GM12878 (cell line): ENCODE data around the gene VPS45. TPM values are rescaled to one million over a fixed set of nuclear protein-coding genes. Genes with fewer than 3 reads are reported as not detected.

Experiments used
- ATAC-seq: fragments of 200-7000 bp; cut with Tn5 transposase; 3 replicates; pipeline ENCODE4 v1.9.1; 2020; ENCODE audit warnings: mild to moderate bottlenecking, moderate library complexity
- BruUV-seq: library from RNA; stranded (reverse); fragments of 400-500 nt; replicated peaks from 2 replicates; lab custom pipeline; 2021; lab: Mats Ljungman, UMichigan
- CTCF ChIA-PET: fragments of 300-600 bp; sonication (Branson Sonifier 250); formaldehyde crosslinking; extraction: SDS; loops from one replicate; lab custom pipeline; 2021; ENCODE audit warnings: inconsistent platforms; lab: Yijun Ruan, JAX
- POLR2A ChIA-PET: fragments of 350-600 bp; formaldehyde crosslinking; extraction: SDS; loops from one replicate; lab custom pipeline; 2021; ENCODE audit warnings: inconsistent platforms; lab: Charles Lee
- RAD21 ChIA-PET: fragments of 300-600 bp; sonication (Branson Sonifier 250); formaldehyde crosslinking; loops from one replicate; lab custom pipeline; 2023; ENCODE audit warnings: antibody characterized with exemption; ENCODE audit not compliant: unreplicated experiment; lab: Charles Lee
- SMC1A ChIA-PET: fragments of 300-600 bp; sonication (Branson Sonifier 250); formaldehyde crosslinking; loops from one replicate; lab custom pipeline; 2023; ENCODE audit not compliant: unreplicated experiment, uncharacterized antibody; lab: Charles Lee
- DNase-seq: peaks from one replicate; pipeline ENCODE4 v3.0.0-alpha.2; 2011; ENCODE audit warnings: low read depth, low spot score
- FAIRE-seq: peaks from 3 replicates; lab custom pipeline; 2011; peaks lifted over from hg19 to GRCh38; lab: Jason Lieb, UNC
- H2AFZ ChIP-seq: 2 replicates; pipeline ENCODE4 v1.6.0; 2011; ENCODE audit warnings: low read depth, low read length, control low read depth; ENCODE audit not compliant: control insufficient read depth
- H3K27ac ChIP-seq: 2 replicates; pipeline ENCODE4 v1.5.1; 2011; ENCODE audit warnings: control low read depth; ENCODE audit not compliant: control insufficient read depth, insufficient read depth
- H3K27me3 ChIP-seq, 2 experiments: replicated peaks in 1 of 2; 2 replicates each; pipeline versions ENCODE4 v1.6.0 to v1.6.1; 2011; ENCODE audit warnings: low read length in 1 of 2; ENCODE audit not compliant: control insufficient read depth in 2 of 2, insufficient read depth in 2 of 2
- H3K36me3 ChIP-seq, 2 experiments: 2 replicates each; pipeline ENCODE4 v1.5.1; 2011; ENCODE audit warnings: low read length in 1 of 2; ENCODE audit not compliant: control insufficient read depth in 2 of 2, insufficient read depth in 2 of 2
- H3K4me1 ChIP-seq: 2 replicates; pipeline ENCODE4 v1.6.1; 2011; ENCODE audit warnings: mild to moderate bottlenecking, low read length, moderate library complexity, mixed read lengths; ENCODE audit not compliant: control insufficient read depth, insufficient read depth
- H3K4me2 ChIP-seq: 2 replicates; pipeline ENCODE4 v1.6.0; 2011; ENCODE audit warnings: control low read depth; ENCODE audit not compliant: control insufficient read depth, insufficient read depth
- H3K4me3 ChIP-seq: fragments of 200-600 bp; sonication (generic); 2 replicates; pipeline ENCODE4 v1.5.1; 2016
- H3K79me2 ChIP-seq: 2 replicates; pipeline ENCODE4 v1.6.0; 2011; ENCODE audit warnings: low read length; ENCODE audit not compliant: control insufficient read depth, insufficient read depth
- H3K9ac ChIP-seq: 2 replicates; pipeline ENCODE4 v1.8.0; 2011; ENCODE audit warnings: low read length, control low read depth, mixed read lengths; ENCODE audit not compliant: control insufficient read depth, insufficient read depth
- H3K9me3 ChIP-seq: replicated peaks from 3 replicates; pipeline ENCODE4 v1.5.1; 2011; ENCODE audit warnings: mild to moderate bottlenecking, low read length; ENCODE audit not compliant: control insufficient read depth, insufficient read depth
- H4K20me1 ChIP-seq: 2 replicates; pipeline ENCODE4 v1.6.0; 2011; ENCODE audit not compliant: control insufficient read depth, insufficient read depth
- IRF4 ChIP-seq: IDR thresholded peaks from 2 replicates; pipeline ENCODE4 v1.6.1; 2011; ENCODE audit warnings: low read depth, low read length
- MAX ChIP-seq: IDR thresholded peaks from 2 replicates; pipeline ENCODE4 v1.6.1; 2012; ENCODE audit warnings: low read depth, low read length, improper control_type of control experiment
- RAD21 ChIP-seq: IDR thresholded peaks from 2 replicates; pipeline ENCODE4 v1.6.1; 2011; ENCODE audit warnings: mild to moderate bottlenecking, low read depth, low read length, moderate library complexity; ENCODE audit not compliant: insufficient read depth
- REST ChIP-seq: IDR thresholded peaks from 2 replicates; pipeline ENCODE4 v1.6.1; 2012; ENCODE audit warnings: mild to moderate bottlenecking, low read depth, low read length
- SMARCA5 ChIP-seq: fragments of 450-650 bp; IDR thresholded peaks from 2 replicates; pipeline ENCODE4 v1.6.1; 2017; ENCODE audit warnings: mild to moderate bottlenecking
- SUZ12 ChIP-seq: fragments of 200-600 bp; sonication (generic); IDR thresholded peaks from one replicate; pipeline ENCODE4 v1.6.1; 2018; ENCODE audit warnings: antibody characterized with exemption, mild to moderate bottlenecking; ENCODE audit not compliant: unreplicated experiment
- ZNF622 ChIP-seq: fragments of 450-650 bp; IDR thresholded peaks from 2 replicates; pipeline ENCODE4 v1.6.1; 2017; ENCODE audit warnings: mild to moderate bottlenecking, inconsistent platforms
- WGBS: methylation state at CpG from one replicate; pipeline ENCODE4 v1.1.6; 2016; ENCODE audit warnings: low lambda C conversion rate; ENCODE audit not compliant: insufficient replicate concordance, insufficient coverage; ENCODE audit errors: missing lambda C conversion rate; 5-methylcytosine and 5-hydroxymethylcytosine counted together
- in situ Hi-C: fragments of 300-500 bp; cut with MboI; formaldehyde crosslinking; loops from 9 replicates; pipeline ENCODE4 v1.14.3; 2018; ENCODE audit warnings: mixed read lengths
- intact Hi-C: fragments of 100-400 bp; cut with micrococcal nuclease; formaldehyde crosslinking; loops from one replicate; pipeline ENCODE4 v1.14.2; 2022; ENCODE audit not compliant: unreplicated experiment
- polyA plus RNA-seq, 11 experiments: library from polyadenylated mRNA; depleted of rRNA in 4 of 11; unstranded in 6 of 11; stranded (reverse) in 5 of 11; fragments of >200 nt; fragmentation: Nextera tagmentation in 4 of 11; fragmentation: Illumina TruSeq in 1 of 11; extraction: Ambion mirVana in 4 of 11; extraction: Trizol in 1 of 11; gene quantifications; 1 replicate in 1 of 11; 2 replicates in 10 of 11; pipeline versions ENCODE4 v1.2.1 to v1.2.3, GENCODE V29; 2011 to 2016; ENCODE audit warnings: inconsistent platforms in 2 of 11, missing spikeins in 2 of 11, low read depth in 1 of 11
- total RNA-seq, 4 experiments: library from RNA; depleted of rRNA in 3 of 4; stranded (reverse); fragments of >200 nt in 3 of 4; fragmentation: Illumina TruSeq in 1 of 4; extraction: Trizol in 1 of 4; gene quantifications; 2 replicates each; pipeline versions ENCODE4 v1.2.1 to v1.2.3, GENCODE V29; 2013 to 2021

Gene VPS45
- total and polyA plus RNA-seq, 10 of the 15 experiments (the other 5 are each of a cell fraction or from before 2014, with no cell fraction given) = 24.4 to 48.7 (median 34.5) TPM

- intact Hi-C loops = no loop called here
- no TSS peak for BruUV-seq
- H3K27ac ChIP-seq = no peak overlapping the region
Measured at GRCh38 chr1:150180474-150180873, 112.9 kb downstream of the VPS45 start.

More at GRCh38 chr1:150180474-150180873, 112.9 kb downstream of the VPS45 start:
- ChIA-PET CTCF (no interaction called here), RAD21 (no interaction called here), POLR2A (no interaction called here), SMC1A (interaction anchor here (2.8 kb wide), 1 partner anchor 11 kb away, joined by 7 read pairs; no protein-coding TSS in a partner anchor)
- 69% methylated on average over 5 of the region's 5 CpGs for WGBS
- ATAC-seq (no peak), FAIRE-seq (no peak), DNase-seq (no peak)
- H3K4me1 ChIP-seq = no peaks in the 10 kb centered on the region
- H3K27me3 ChIP-seq = no peaks in the 10 kb centered on the region
- H3K9ac ChIP-seq = no peak overlapping the region
- in situ Hi-C loops = no loop called here
- TF ChIP-seq RAD21 = no peak
- no peak for TF ChIP-seq SUZ12
- TF ChIP-seq IRF4 = no peak
- TF ChIP-seq REST = no peak
- no peak for TF ChIP-seq SMARCA5
- no peak for TF ChIP-seq MAX
- TF ChIP-seq ZNF622 = no peak
- no peaks in the 10 kb centered on the region for H4K20me1 ChIP-seq
- H3K36me3 ChIP-seq = no peaks in the 10 kb centered on the region
- H2AFZ ChIP-seq = no peak overlapping the region
- H3K4me3 ChIP-seq = no peak overlapping the region
- no peaks in the 10 kb centered on the region for H3K79me2 ChIP-seq
- no peak overlapping the region for H3K4me2 ChIP-seq
- H3K9me3 ChIP-seq = no peaks in the 10 kb centered on the region
